ENCODE results near the gene PUS1.

Gene PUS1

GRCh38 chr12:131908092-131909080 is 20.7 kb upstream of the PUS1 start:
- Histone ChIP-seq H3K27me3 (ENCODE audit: low read depth, low read length) (no peaks in the 10 kb centered on the region), H3K36me3 (replicated peaks; ENCODE audit: low read depth, low read length) (no peaks in the 10 kb centered on the region), H3K4me3 (ENCODE audit: low read length) (no peak overlapping the region), H4K20me1 (ENCODE audit: insufficient read depth, low read length) (peaks cover 14% of the 10 kb centered on the region), H3K4me2 (ENCODE audit: low read length) (no peak overlapping the region), H3K4me1 (ENCODE audit: low read length) (no peaks in the 10 kb centered on the region), H3K9ac (ENCODE audit: low read length) (no peak overlapping the region), H3K27ac (ENCODE audit: low read length) (no peak overlapping the region), H3K9me3 (ENCODE audit: insufficient read depth, low read length) (no peaks in the 10 kb centered on the region), H2AFZ (ENCODE audit: low read depth, low read length) (no peak overlapping the region), H3K79me2 (ENCODE audit: low read length) (no peaks in the 10 kb centered on the region)
- TF ChIP-seq CTCF (IDR thresholded peaks at IDR 0.05; ENCODE audit: low read depth, low read length) (no peak), EZH2phosphoT487 (IDR thresholded peaks at IDR 0.05; ENCODE audit: low read depth) (no peak)

- no peak overlapping the region for H2AFZ ChIP-seq (ENCODE audit: low read depth, low read length)
- H3K4me1 ChIP-seq (ENCODE audit: low read length) = no peaks in the 10 kb centered on the region
- TF ChIP-seq EZH2phosphoT487 (IDR thresholded peaks at IDR 0.05; ENCODE audit: low read depth) = no peak
- TF ChIP-seq CTCF (IDR thresholded peaks at IDR 0.05; ENCODE audit: low read depth, low read length) = no peak
- H3K36me3 ChIP-seq (replicated peaks; ENCODE audit: low read depth, low read length) = no peaks in the 10 kb centered on the region
- H3K27me3 ChIP-seq (ENCODE audit: low read depth, low read length) = no peaks in the 10 kb centered on the region
- no peak overlapping the region for H3K4me2 ChIP-seq (ENCODE audit: low read length)
- H4K20me1 ChIP-seq (ENCODE audit: insufficient read depth, low read length) = peaks cover 9% of the 10 kb centered on the region; the same call in 1 of the 2 replicates
- no peaks in the 10 kb centered on the region for H3K79me2 ChIP-seq (ENCODE audit: low read length)
- no peak overlapping the region for H3K4me3 ChIP-seq (ENCODE audit: low read length)
- no peak overlapping the region for H3K9ac ChIP-seq (ENCODE audit: low read length)
- H3K9me3 ChIP-seq (ENCODE audit: insufficient read depth, low read length) = no peaks in the 10 kb centered on the region
- H3K27ac ChIP-seq (ENCODE audit: low read length) = no peak overlapping the region
Observed at GRCh38 chr12:131909081-131909751, 19.9 kb upstream of the PUS1 start.

- TF ChIP-seq EZH2phosphoT487 (IDR thresholded peaks at IDR 0.05; ENCODE audit: low read depth) = no peak
- TF ChIP-seq CTCF (IDR thresholded peaks at IDR 0.05; ENCODE audit: low read depth, low read length) = no peak
- no peaks in the 10 kb centered on the region for H3K9me3 ChIP-seq (ENCODE audit: insufficient read depth, low read length)
- H3K36me3 ChIP-seq (replicated peaks; ENCODE audit: low read depth, low read length) = no peaks in the 10 kb centered on the region
- H3K27ac ChIP-seq (ENCODE audit: low read length) = no peak overlapping the region
- no peak overlapping the region for H3K9ac ChIP-seq (ENCODE audit: low read length)
- peaks cover 9% of the 10 kb centered on the region; the same call in 1 of the 2 replicates for H4K20me1 ChIP-seq (ENCODE audit: insufficient read depth, low read length)
- H3K4me3 ChIP-seq (ENCODE audit: low read length) = no peak overlapping the region
- no peak overlapping the region for H3K4me2 ChIP-seq (ENCODE audit: low read length)
- H2AFZ ChIP-seq (ENCODE audit: low read depth, low read length) = no peak overlapping the region
- H3K79me2 ChIP-seq (ENCODE audit: low read length) = no peaks in the 10 kb centered on the region
- no peaks in the 10 kb centered on the region for H3K4me1 ChIP-seq (ENCODE audit: low read length)
- no peaks in the 10 kb centered on the region for H3K27me3 ChIP-seq (ENCODE audit: low read depth, low read length)
Observed at GRCh38 chr12:131909752-131910219, 19.3 kb upstream of the PUS1 start.
